ENCODE data around the gene SHC2.

- TF ChIP-seq, protein P1, sequence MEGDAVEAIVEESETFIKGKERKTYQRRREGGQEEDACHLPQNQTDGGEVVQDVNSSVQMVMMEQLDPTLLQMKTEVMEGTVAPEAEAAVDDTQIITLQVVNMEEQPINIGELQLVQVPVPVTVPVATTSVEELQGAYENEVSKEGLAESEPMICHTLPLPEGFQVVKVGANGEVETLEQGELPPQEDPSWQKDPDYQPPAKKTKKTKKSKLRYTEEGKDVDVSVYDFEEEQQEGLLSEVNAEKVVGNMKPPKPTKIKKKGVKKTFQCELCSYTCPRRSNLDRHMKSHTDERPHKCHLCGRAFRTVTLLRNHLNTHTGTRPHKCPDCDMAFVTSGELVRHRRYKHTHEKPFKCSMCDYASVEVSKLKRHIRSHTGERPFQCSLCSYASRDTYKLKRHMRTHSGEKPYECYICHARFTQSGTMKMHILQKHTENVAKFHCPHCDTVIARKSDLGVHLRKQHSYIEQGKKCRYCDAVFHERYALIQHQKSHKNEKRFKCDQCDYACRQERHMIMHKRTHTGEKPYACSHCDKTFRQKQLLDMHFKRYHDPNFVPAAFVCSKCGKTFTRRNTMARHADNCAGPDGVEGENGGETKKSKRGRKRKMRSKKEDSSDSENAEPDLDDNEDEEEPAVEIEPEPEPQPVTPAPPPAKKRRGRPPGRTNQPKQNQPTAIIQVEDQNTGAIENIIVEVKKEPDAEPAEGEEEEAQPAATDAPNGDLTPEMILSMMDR (IDR thresholded peaks at IDR 0.05; ENCODE audit: poor library complexity): no peak
- TF ChIP-seq EZH2 (IDR thresholded peaks at IDR 0.05; ENCODE audit: borderline replicate concordance) (no peak), EZH2phosphoT487 (IDR thresholded peaks at IDR 0.05; ENCODE audit: low read depth, severe bottlenecking, unreplicated experiment) (no peak)
Observed at GRCh38 chr19:457636-458035, 3.2 kb downstream of the SHC2 start.

Data from hepatocyte (in vitro differentiated cells).